Heart right ventricle (tissue), 16 donors: ENCODE results near the gene MAD1L1. TPM values are rescaled to one million over a fixed set of nuclear protein-coding genes. Genes with fewer than 3 reads are reported as not detected.

Experiments
- ATAC-seq, 8 donors: fragments of 200-7000 bp; cut with Tn5 transposase; one replicate each; pipeline ENCODE4 v1.9.1; 2020; ENCODE audit warnings: mild to moderate bottlenecking in 8 of 8, moderate library complexity in 8 of 8, moderate number of reproducible peaks in 1 of 8
- DNase-seq, 2 donors: peaks; one replicate each; pipeline ENCODE4 v3.0.0-alpha.2; 2020
- H3K27ac ChIP-seq, 10 donors: fragments of 200-600 bp; sonication (generic) in 2 of 10; one replicate each; pipeline versions ENCODE4 v1.5.0 to v1.8.0; 2020 to 2022; ENCODE audit warnings: mild to moderate bottlenecking in 3 of 10
- H3K27me3 ChIP-seq, 7 donors: fragments of 200-600 bp; one replicate each; pipeline ENCODE4 v1.8.0; 2021 to 2022; ENCODE audit warnings: mild to moderate bottlenecking in 2 of 7
- H3K36me3 ChIP-seq, 9 donors: fragments of 200-600 bp; sonication (generic) in 1 of 9; one replicate each; pipeline versions ENCODE4 v1.5.0 to v1.8.0; 2020 to 2022; ENCODE audit warnings: mild to moderate bottlenecking in 2 of 9
- H3K4me1 ChIP-seq, 9 donors: fragments of 200-600 bp; sonication (generic) in 1 of 9; one replicate each; pipeline versions ENCODE4 v1.5.0 to v1.8.0; 2020 to 2022; ENCODE audit warnings: mild to moderate bottlenecking in 4 of 9
- H3K4me3 ChIP-seq, 10 donors: fragments of 200-600 bp; sonication (generic) in 2 of 10; one replicate each; pipeline versions ENCODE4 v1.5.0 to v1.8.0; 2020 to 2022; ENCODE audit warnings: mild to moderate bottlenecking in 7 of 10, moderate library complexity in 2 of 10
- H3K9me3 ChIP-seq, 11 donors: fragments of 200-600 bp in 10 of 11; sonication (generic) in 2 of 11; one replicate each; pipeline versions ENCODE4 v1.5.0 to v1.8.0; 2013 to 2022; ENCODE audit warnings: mild to moderate bottlenecking in 2 of 11, control low read depth in 1 of 11, moderate library complexity in 1 of 11
- WGBS, 2 donors: extraction: QIAGEN DNeasy Blood & Tissue Kit; methylation state at CpG; one replicate each; pipeline ENCODE4 v1.1.7; 2013; ENCODE audit warnings: inconsistent platforms in 1 of 2; 5-methylcytosine and 5-hydroxymethylcytosine counted together
- intact Hi-C, 10 donors: fragments of 100-400 bp; cut with DNase I; formaldehyde crosslinking; loops; one replicate each; pipeline versions ENCODE4 v1.11.1 to v1.14.2; 2022
- polyA plus RNA-seq, 2 donors: library from polyadenylated mRNA; stranded (reverse); fragments of 200-250 nt; gene quantifications; one replicate each; pipeline ENCODE4 v1.2.3, GENCODE V29; 2013
- total RNA-seq, 10 donors: library from RNA; stranded (reverse); fragmentation: NEBNext Ultra II Directional in 3 of 10; extraction: Animal tissue kit (Norgen Biotek cat#: 25700) in 3 of 10; gene quantifications; one replicate each; pipeline versions ENCODE4 v1.2.1 to v1.2.4, GENCODE V29; 2021 to 2023
- TF ChIP-seq, protein P1 (sequence below), 9 donors: fragments of 200-600 bp; sonication (generic) in 2 of 9; IDR thresholded peaks; one replicate each; pipeline versions ENCODE4 v1.5.0 to v1.8.0; 2021 to 2022; ENCODE audit warnings: antibody characterized with exemption in 9 of 9, mild to moderate bottlenecking in 5 of 9, moderate library complexity in 1 of 9
- donor health status: Arrhythmogenic right ventricular cardiomyopathy.
- donor health status: ischemic (EF 13 %, LVEDD 7.1; RV severe dilation, severe dysfunction).
- donor health status: healthy with polysubstance abuse.
- donor health status: DM: no; HTN: yes; CAD: no.
- donor health status: DM: no; HTN: no; CAD: no.
- donor health status: ischemic (EF 25% LVEDD 6.9; RV normal size, moderate dysfunction).
- donor health status: ischemic (EF 25% LVEDD 5.7; RV mildly dilated, moderate dysfunction).
- donor health status: healthy.
- donor health status: DM: yes; HTN: yes; CAD: no.
- donor health status: Ischemic cardiomyopathy.
- donor health status: ischemic (EF 35%, LVEDD 5.7; RV mildly dilated, moderate dysfunction).
- donor health status: nonischemic (EF 11% LVEDD 7.7; RV severe dilation, severe dysfunction).
- donor health status: DM: yes; HTN: yes; CAD: no.
- donor health status: PGD.
- donor health status: ischemic (EF 29% LVEDD 5.4; RV normal size, mild dysfunction).
- donor health status: nonischemic (EF 23%, LVEDD 6.1; RV moderate dilation, normal function).

The MAD1L1 gene
- total and polyA plus RNA-seq, 12 donors = 13.8 to 46.8 (median 20.2) TPM

DNA sequence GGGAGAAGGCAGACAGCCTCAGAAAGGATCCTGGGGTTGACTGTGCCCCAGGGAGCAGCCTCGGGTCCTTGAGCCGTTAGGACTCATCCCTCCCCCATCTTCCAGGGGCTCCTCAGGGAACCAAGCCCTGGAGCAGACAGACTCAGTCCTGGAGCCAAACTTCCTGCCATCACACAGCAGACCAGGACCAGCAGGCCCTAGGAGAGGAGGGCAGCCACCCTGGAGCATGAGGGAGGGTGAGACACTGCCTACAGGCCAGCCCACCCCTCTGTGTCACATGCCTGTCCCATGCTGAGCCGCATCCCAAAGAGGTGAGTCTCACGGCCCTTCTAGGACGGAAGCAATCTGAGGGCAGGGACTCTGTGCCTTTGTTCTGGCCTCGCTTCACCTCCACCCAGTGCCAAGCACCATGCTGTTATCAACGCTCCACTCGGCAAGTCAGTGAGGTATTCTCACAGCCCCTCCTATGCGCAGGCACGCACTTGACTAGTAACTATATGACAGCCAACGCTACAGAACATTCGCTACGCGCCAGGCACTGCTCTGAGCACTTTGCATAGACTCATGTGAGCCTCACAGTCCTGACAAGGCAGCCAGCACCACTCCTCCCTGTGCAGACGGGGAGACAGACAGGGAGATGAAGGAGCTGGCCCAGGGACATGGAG is 19.1 kb downstream of the MAD1L1 start:
- TF ChIP-seq, protein P1, sequence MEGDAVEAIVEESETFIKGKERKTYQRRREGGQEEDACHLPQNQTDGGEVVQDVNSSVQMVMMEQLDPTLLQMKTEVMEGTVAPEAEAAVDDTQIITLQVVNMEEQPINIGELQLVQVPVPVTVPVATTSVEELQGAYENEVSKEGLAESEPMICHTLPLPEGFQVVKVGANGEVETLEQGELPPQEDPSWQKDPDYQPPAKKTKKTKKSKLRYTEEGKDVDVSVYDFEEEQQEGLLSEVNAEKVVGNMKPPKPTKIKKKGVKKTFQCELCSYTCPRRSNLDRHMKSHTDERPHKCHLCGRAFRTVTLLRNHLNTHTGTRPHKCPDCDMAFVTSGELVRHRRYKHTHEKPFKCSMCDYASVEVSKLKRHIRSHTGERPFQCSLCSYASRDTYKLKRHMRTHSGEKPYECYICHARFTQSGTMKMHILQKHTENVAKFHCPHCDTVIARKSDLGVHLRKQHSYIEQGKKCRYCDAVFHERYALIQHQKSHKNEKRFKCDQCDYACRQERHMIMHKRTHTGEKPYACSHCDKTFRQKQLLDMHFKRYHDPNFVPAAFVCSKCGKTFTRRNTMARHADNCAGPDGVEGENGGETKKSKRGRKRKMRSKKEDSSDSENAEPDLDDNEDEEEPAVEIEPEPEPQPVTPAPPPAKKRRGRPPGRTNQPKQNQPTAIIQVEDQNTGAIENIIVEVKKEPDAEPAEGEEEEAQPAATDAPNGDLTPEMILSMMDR (IDR thresholded peaks at IDR 0.05) = no peak
- Histone ChIP-seq H3K4me3 (no peak overlapping the region), H3K4me1 (peaks cover 0 to 34% (median 10%) of the 10 kb centered on the region in 9 donors), H3K27me3 (no peaks in the 10 kb centered on the region), H3K9me3 (peaks cover 0 to 3% (median 0%) of the 10 kb centered on the region in 11 donors), H3K36me3 (peaks cover 0 to 89% (median 20%) of the 10 kb centered on the region in 9 donors), H3K27ac (peak overlapping the region in 9 of 10 donors; percentile 31 to 79 (median 72))
- DNase-seq (peak; percentile 59 to 71), ATAC-seq (peak; percentile 72 to 91 (median 80))
- 66 to 74% methylated on average over 15 of the region's 15 CpGs for WGBS, 2 donors
- intact Hi-C loops = loop anchor here in 4 of 10 donors (5.0 to 10.0 kb wide), 4 partner anchors 401 to 639 kb away; partner anchors contain the start of gene PSMG3 (in 1 of the 4)

GRCh38 chr7:2212906-2213305 is 19.8 kb downstream of the MAD1L1 start:
- TF ChIP-seq, protein P1 (IDR thresholded peaks at IDR 0.05) = no peak
- peaks cover 0 to 34% (median 10%) of the 10 kb centered on the region in 9 donors for H3K4me1 ChIP-seq
- H3K27me3 ChIP-seq = no peaks in the 10 kb centered on the region
- peaks cover 0 to 89% (median 21%) of the 10 kb centered on the region in 9 donors for H3K36me3 ChIP-seq
- intact Hi-C loops = loop anchor here in 4 of 10 donors (5.0 to 10.0 kb wide), 4 partner anchors 401 to 638 kb away; partner anchors contain the start of gene PSMG3 (in 1 of the 4)
- DNase-seq (no peak), ATAC-seq (no peak)
- no peak overlapping the region for H3K4me3 ChIP-seq
- H3K27ac ChIP-seq = peak overlapping the region in 1 of 10 donors; percentile 60
- WGBS, 2 donors = 99% methylated on average over 10 of the region's 10 CpGs
- H3K9me3 ChIP-seq = peaks cover 0 to 3% (median 0%) of the 10 kb centered on the region in 11 donors

GRCh38 chr7:2211926-2212325 is 20.8 kb downstream of the MAD1L1 start:
- DNase-seq (no peak), ATAC-seq (no peak)
- peaks cover 0 to 3% (median 0%) of the 10 kb centered on the region in 11 donors for H3K9me3 ChIP-seq
- no peaks in the 10 kb centered on the region for H3K27me3 ChIP-seq
- 94 to 98% methylated on average over 13 of the region's 13 CpGs for WGBS, 2 donors
- TF ChIP-seq, protein P1 (IDR thresholded peaks at IDR 0.05) = no peak
- H3K36me3 ChIP-seq = peaks cover 0 to 90% (median 19%) of the 10 kb centered on the region in 9 donors
- no peak overlapping the region for H3K27ac ChIP-seq
- H3K4me3 ChIP-seq = no peak overlapping the region
- intact Hi-C loops = loop anchor here in 4 of 10 donors (2.0 to 10.0 kb wide), 5 partner anchors 400 to 637 kb away; partner anchors contain the start of gene PSMG3 (in 1 of the 4)
- peaks cover 0 to 34% (median 10%) of the 10 kb centered on the region in 9 donors for H3K4me1 ChIP-seq

DNA sequence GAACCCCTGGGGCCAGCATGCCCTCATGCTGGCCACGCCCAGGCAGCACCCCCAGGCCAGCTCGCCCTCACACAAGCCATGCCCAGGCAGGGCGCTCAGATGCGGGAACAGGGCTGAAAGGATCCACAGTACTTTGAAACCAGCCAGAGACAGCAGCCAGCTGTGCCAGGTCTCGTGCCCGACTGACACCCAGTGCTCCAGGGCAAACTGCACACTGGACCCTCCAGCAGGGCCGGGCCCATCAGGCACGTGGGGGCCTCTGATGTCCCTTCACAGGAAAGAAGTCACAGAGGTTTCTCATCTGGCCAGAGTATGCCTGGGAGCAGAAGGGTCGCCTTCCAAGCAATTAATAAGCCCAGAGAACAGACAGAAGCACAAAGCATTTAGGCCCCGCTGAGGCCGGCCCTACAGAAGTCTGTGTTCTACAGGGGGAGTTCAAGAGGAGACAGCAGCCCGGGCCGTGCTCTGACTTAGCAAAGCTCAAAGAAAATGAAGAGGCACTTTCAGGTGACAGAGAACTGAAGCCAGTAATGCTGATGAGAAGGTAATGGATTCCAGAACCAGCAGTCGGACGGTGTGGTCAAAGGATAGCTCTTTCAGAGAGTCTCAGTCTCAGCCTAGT is 21.4 kb downstream of the MAD1L1 start:
- peaks cover 0 to 3% (median 0%) of the 10 kb centered on the region in 11 donors for H3K9me3 ChIP-seq
- TF ChIP-seq, protein P1 (IDR thresholded peaks at IDR 0.05) = no peak
- no peak for DNase-seq
- peaks cover 0 to 88% (median 16%) of the 10 kb centered on the region in 9 donors for H3K36me3 ChIP-seq
- intact Hi-C loops = loop anchor here in 4 of 10 donors (2.0 to 10.0 kb wide), 5 partner anchors 399 to 637 kb away; partner anchors contain the start of gene PSMG3 (in 1 of the 4)
- no peaks in the 10 kb centered on the region for H3K27me3 ChIP-seq
- no peak overlapping the region for H3K4me3 ChIP-seq
- H3K27ac ChIP-seq = no peak overlapping the region
- 89 to 90% methylated on average over 15 of the region's 15 CpGs for WGBS, 2 donors
- ATAC-seq = no peak
- H3K4me1 ChIP-seq = peaks cover 0 to 34% (median 10%) of the 10 kb centered on the region in 9 donors
